ENCODE measurements around the gene SUSD6.

DNA sequence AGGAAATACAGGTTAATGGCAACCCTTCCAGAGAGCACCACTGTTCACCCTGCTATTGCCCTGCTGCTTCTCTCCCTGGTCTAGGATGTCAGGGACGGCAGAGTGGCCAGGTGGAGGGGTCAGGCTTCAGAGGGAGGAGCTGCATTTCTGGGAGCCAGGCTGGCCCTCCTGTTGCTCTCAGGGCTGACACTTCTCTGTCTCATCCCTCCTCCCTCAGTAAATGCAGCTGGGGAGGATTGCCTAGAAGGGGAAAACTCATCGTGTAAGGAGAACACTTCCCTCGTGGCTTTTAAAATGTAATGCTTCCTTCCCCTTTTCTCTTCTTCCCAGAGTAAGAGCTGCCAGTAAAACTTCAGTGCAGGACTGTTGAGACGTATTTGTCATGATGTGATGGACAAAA is 20.8 kb downstream of the SUSD6 start:
- TF ChIP-seq CTCF (IDR thresholded peaks at IDR 0.05; ENCODE audit: poor library complexity) (no peak), EZH2 (IDR thresholded peaks at IDR 0.05; ENCODE audit: borderline replicate concordance) (no peak), EZH2phosphoT487 (IDR thresholded peaks at IDR 0.05; ENCODE audit: low read depth, severe bottlenecking, unreplicated experiment) (no peak)
